Epithelial cell of esophagus (primary cell): Measurements from ENCODE around the gene FSTL3.

ENCODE experiments used
- DNase-seq: peaks from one replicate; pipeline ENCODE4 v3.0.0; 2010; ENCODE audit warnings: low read depth
- H3K4me3 ChIP-seq: 2 replicates; pipeline ENCODE4 v1.5.1; 2011; ENCODE audit warnings: mild to moderate bottlenecking, low read length, control low read depth
- TF ChIP-seq, protein P1 (sequence below): IDR thresholded peaks from 2 replicates; pipeline ENCODE4 v1.5.1; 2011; ENCODE audit warnings: low read depth, mild to moderate bottlenecking, low read length, control low read depth, inconsistent platforms; ENCODE audit not compliant: insufficient read depth; ENCODE audit errors: missing control alignments

Gene FSTL3

DNA sequence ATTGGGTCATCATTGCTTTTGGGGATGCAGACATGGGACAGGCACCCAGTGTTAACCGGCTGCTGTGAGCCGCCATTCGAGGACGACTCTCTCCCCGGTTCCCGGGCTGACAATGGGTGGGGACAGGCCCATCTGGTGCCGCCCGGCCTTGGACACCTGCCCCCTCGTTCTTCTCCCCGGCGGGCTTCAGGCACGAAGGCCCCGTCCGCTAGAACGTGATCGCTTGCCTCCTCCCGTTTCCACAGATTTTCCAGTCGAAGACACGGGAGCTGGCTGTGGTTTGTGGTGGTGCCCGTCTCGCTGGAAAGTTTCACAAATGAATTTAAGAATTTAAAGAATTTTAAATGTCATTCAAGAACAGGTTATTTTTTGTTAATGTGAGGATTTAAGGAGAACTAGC, 34.6 kb downstream of the FSTL3 start:
- no peak overlapping the region for H3K4me3 ChIP-seq
- TF ChIP-seq, protein P1, sequence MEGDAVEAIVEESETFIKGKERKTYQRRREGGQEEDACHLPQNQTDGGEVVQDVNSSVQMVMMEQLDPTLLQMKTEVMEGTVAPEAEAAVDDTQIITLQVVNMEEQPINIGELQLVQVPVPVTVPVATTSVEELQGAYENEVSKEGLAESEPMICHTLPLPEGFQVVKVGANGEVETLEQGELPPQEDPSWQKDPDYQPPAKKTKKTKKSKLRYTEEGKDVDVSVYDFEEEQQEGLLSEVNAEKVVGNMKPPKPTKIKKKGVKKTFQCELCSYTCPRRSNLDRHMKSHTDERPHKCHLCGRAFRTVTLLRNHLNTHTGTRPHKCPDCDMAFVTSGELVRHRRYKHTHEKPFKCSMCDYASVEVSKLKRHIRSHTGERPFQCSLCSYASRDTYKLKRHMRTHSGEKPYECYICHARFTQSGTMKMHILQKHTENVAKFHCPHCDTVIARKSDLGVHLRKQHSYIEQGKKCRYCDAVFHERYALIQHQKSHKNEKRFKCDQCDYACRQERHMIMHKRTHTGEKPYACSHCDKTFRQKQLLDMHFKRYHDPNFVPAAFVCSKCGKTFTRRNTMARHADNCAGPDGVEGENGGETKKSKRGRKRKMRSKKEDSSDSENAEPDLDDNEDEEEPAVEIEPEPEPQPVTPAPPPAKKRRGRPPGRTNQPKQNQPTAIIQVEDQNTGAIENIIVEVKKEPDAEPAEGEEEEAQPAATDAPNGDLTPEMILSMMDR, result no peak

DNA sequence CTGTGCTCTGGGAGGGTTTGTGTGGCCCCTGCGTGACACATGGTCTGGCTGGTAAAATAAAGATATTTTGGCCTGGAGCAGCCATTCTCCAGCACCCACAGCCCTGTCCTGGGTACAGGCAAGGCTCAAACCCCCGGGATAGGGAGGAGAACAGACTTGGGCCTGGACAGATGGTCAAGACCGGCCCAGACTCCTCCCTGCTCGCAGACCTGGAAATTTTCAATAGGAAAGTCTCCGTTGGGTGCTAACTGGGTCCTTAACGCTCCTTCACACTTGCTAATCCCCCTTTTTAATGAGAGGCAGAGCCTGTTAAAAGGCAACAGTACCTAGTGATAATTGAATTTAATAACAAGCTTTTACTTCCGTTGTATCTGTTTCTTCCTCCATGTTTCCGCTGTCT, 35.1 kb downstream of the FSTL3 start:
- H3K4me3 ChIP-seq, result no peak overlapping the region
- DNase-seq, result no peak
- TF ChIP-seq, protein P1, result no peak

More for the DNA sequence above, 34.6 kb downstream of the FSTL3 start:
- DNase-seq, result no peak

DNA sequence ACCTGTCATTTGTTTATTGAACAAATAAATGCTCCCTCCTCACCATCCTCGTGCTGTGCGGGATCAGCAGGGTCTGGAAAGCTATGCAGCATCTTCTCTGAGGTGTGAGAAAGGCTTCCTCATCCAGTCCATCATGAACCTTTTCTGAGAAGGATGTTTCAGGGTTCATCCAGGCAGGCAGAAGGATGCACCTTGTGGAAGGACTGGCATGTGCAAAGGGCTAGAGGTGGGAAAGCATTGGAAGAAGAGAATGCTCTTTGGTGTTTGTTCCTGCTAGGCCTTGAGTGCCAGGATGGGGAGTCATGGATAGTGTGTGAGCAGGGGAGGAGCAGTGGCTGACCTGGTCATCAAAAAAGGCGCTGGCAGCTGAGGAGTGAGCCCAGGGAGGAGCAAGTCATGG, 39.2 kb downstream of the FSTL3 start:
- DNase-seq, result no peak
- TF ChIP-seq, protein P1, result no peak

DNA sequence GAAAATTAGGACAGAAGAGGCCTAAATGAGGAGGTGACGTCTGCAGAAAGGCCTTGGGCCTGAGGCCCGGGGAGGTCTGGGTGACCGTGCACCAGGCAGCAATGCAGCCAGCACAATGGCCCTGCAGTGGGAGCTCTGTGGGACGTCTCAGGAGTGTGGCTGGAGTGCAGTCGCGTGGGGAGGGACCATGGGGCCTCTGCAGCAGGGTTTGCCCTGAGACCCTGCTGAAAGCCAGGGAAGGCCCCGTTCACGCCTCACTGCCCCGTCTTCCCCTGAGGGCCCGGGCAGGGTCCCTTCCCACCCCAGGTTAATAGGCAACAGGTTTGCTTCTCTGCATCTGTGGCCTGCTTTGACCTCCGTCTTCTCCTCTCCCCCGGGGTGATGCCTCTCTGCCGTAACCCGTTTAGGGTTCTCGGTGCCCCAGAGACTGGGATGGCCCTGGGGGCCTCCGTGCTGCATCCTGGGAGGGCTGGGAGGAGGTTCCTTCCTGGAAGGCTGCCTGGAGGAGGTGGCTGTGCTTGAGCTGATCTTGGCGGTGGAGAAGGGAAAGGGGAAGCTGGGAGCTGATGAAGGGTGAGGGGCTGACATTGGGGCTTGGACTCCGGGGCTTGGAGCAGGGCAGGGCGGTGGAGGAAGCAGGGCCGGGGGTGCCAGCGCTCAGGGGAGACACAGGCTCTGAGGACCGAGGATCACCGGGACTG, 42.2 kb downstream of the FSTL3 start:
- TF ChIP-seq, protein P1, result no peak

More for the DNA sequence above, 39.2 kb downstream of the FSTL3 start:
- no peak overlapping the region for H3K4me3 ChIP-seq

DNA sequence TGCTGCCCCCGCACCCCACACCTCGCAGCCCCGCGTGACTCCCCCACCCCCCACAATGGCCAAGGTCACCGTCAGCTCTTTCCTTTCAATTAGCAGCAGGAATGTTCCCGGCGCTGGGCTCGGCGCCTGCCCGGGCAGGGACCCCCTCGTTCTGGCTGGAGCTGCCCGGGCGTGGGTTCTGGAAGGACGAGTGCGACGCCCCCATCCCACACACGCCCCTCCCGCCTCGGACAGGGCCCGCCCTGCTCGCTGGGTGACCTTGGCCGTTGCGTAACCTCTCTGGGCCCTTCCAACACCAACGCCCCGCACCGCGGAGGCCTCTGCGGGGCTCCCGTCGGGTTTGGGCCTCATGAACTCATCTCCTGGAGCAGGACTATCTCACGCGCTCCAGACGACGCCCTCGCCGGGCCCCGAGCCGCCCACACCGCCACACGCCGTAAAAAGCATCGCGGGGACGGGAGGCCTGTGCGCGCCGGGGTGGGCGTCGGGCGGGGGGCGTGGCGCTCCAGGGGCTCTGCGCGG, 42.9 kb downstream of the FSTL3 start:
- H3K4me3 ChIP-seq, result no peak overlapping the region
- no peak for DNase-seq
- TF ChIP-seq, protein P1, result no peak

More for the DNA sequence above, 42.2 kb downstream of the FSTL3 start:
- no peak overlapping the region for H3K4me3 ChIP-seq
- DNase-seq, result no peak

DNA sequence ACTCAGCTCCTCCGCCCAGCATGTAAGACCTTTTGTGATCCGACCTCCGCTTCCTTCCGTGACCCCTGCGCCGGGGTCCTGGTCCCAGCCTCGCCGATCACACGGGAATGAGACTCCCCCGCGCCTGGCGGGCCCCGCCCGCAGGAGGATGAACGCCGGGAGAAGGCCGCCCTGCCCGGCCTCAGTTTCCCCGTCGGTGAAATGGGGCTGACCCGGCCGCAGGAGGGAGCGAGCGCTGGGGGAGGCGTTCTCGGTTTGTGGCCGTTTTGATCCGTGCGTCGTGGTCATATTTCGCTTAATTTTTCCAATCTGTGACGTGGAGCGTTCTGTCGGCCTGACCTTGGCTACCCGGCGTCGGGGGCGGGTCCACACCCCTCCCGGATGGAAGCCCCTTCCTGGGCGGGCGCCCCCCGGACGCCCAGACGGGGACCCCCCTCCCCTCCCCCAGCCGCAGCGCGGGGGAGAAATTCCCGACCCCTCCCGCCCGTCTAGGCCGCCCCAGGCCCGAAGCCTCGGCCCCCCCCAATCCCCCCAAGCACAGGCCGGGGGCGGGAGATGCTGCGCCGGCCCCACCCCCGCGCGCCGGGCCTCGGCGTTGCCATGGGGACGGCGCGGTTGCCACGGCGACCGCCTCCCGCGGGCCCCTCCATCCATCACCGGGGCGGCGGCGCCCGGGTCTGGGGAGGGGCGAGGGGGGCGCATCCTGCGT, 43.6 kb downstream of the FSTL3 start:
- no peak for DNase-seq
- TF ChIP-seq, protein P1, result no peak
- H3K4me3 ChIP-seq, result no peak overlapping the region
